Gastroesophageal sphincter (tissue), 3 donors: Measurements from ENCODE around the gene KRTAP10-11.

ENCODE experiments used
- CTCF ChIP-seq, 4 experiments: fragments of 200-600 bp in 2 of 4; fragments of 450-650 bp in 2 of 4; sonication (generic) in 1 of 4; IDR thresholded peaks; one replicate each; pipeline ENCODE4 v1.5.1; 2017 to 2019; ENCODE audit warnings: antibody characterized with exemption in 4 of 4, mild to moderate bottlenecking in 2 of 4, moderate library complexity in 2 of 4
- POLR2A ChIP-seq, 2 donors: fragments of 450-650 bp; IDR thresholded peaks; one replicate each; pipeline ENCODE4 v1.6.1; 2017; ENCODE audit warnings: antibody characterized with exemption in 2 of 2, mild to moderate bottlenecking in 2 of 2, moderate library complexity in 1 of 2
- POLR2AphosphoS5 ChIP-seq: sonication (generic); formaldehyde crosslinking; IDR thresholded peaks from one replicate; pipeline ENCODE4 v1.6.1; 2017; ENCODE audit warnings: antibody characterized with exemption

- TF ChIP-seq CTCF (IDR thresholded peaks at IDR 0.05) (no peak), POLR2AphosphoS5 (no peak), POLR2A (IDR thresholded peaks at IDR 0.05) (no peak)
Measured at GRCh38 chr21:44648557-44649311, 2.5 kb downstream of the KRTAP10-11 start.
